GM12878 (cell line): ENCODE measurements around the gene ACTR2.

ENCODE experiments used
- CTCF ChIP-seq, 3 experiments: IDR thresholded peaks in 2 of 3; conservative IDR thresholded peaks in 1 of 3; 2 replicates each; pipeline ENCODE4 v1.5.1; 2011; ENCODE audit warnings: low read depth in 3 of 3, low read length in 3 of 3, mild to moderate bottlenecking in 3 of 3, control low read depth in 2 of 3, moderate library complexity in 2 of 3, inconsistent platforms in 1 of 3, mixed read lengths in 1 of 3; ENCODE audit not compliant: control insufficient read depth in 2 of 3, insufficient read depth in 1 of 3; ENCODE audit errors: extremely low read depth in 1 of 3
- EP300 ChIP-seq, 2 experiments: fragments of 150-350 bp in 1 of 2; IDR thresholded peaks; 2 replicates each; pipeline ENCODE4 v1.6.1; 2011 to 2012; ENCODE audit warnings: low read depth in 2 of 2, low read length in 2 of 2, borderline replicate concordance in 1 of 2, improper control_type of control experiment in 1 of 2, inconsistent platforms in 1 of 2; ENCODE audit not compliant: control insufficient read depth in 1 of 2
- POLR2A ChIP-seq: IDR thresholded peaks from 2 replicates; pipeline ENCODE4 v1.6.1; 2011; ENCODE audit warnings: low read depth, mild to moderate bottlenecking, low read length
- POLR2AphosphoS5 ChIP-seq: IDR thresholded peaks from 2 replicates; pipeline ENCODE4 v1.6.1; 2011; ENCODE audit warnings: mild to moderate bottlenecking, low read length, inconsistent platforms
- RCOR1 ChIP-seq: conservative IDR thresholded peaks from 2 replicates; pipeline ENCODE4 v1.6.1; 2012; ENCODE audit warnings: low read depth, low read length, improper control_type of control experiment
- RELA ChIP-seq: fragments of 450-650 bp; IDR thresholded peaks from 2 replicates; pipeline ENCODE4 v1.8.0; 2014; ENCODE audit warnings: borderline replicate concordance; ENCODE audit not compliant: partially characterized antibody
- TBL1XR1 ChIP-seq: IDR thresholded peaks from 2 replicates; pipeline ENCODE4 v1.6.1; 2012; ENCODE audit warnings: low read depth, low read length, improper control_type of control experiment
- ZNF274 ChIP-seq: IDR thresholded peaks from one replicate; pipeline ENCODE4 v1.8.0; 2011; ENCODE audit not compliant: insufficient read length, insufficient read depth
- ZSCAN29 ChIP-seq: fragments of 450-650 bp; IDR thresholded peaks from 2 replicates; pipeline ENCODE4 v1.6.1; 2017; ENCODE audit warnings: mild to moderate bottlenecking, moderate library complexity
- TF ChIP-seq, protein P1 (sequence below): IDR thresholded peaks from 2 replicates; pipeline ENCODE4 v1.6.1; 2011; ENCODE audit warnings: low read depth, low read length, improper control_type of control experiment, borderline replicate concordance

GRCh38 chr2:65292461-65293011 is 64.9 kb downstream of the ACTR2 start:
- TF ChIP-seq POLR2A (no peak), RELA (no peak), CTCF (IDR thresholded peaks at IDR 0.05 in 2 of 3, conservative IDR thresholded peaks at IDR 0.05 in 1 of 3; ENCODE audit: control insufficient read depth in 2 of 3, extremely low read depth in 1 of 3, insufficient read depth in 1 of 3, low read depth in 3 of 3, low read length in 3 of 3) (no peak), TBL1XR1 (no peak), EP300 (IDR thresholded peaks at IDR 0.05; ENCODE audit: borderline replicate concordance in 1 of 2, control insufficient read depth in 1 of 2, low read depth in 2 of 2, low read length in 2 of 2) (no peak), POLR2AphosphoS5 (no peak), ZSCAN29 (no peak), RCOR1 (no peak), ZNF274 (no peak)
- TF ChIP-seq, protein P1, sequence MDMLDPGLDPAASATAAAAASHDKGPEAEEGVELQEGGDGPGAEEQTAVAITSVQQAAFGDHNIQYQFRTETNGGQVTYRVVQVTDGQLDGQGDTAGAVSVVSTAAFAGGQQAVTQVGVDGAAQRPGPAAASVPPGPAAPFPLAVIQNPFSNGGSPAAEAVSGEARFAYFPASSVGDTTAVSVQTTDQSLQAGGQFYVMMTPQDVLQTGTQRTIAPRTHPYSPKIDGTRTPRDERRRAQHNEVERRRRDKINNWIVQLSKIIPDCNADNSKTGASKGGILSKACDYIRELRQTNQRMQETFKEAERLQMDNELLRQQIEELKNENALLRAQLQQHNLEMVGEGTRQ: no peak
